NB4 (cell line): Measurements from ENCODE around the gene TUT1.

Experiments
- DNase-seq: peaks from one replicate; pipeline ENCODE4 v3.0.0; 2010; ENCODE audit warnings: low read depth
- H3K4me3 ChIP-seq: one replicate; pipeline ENCODE4 v1.5.1; 2011; ENCODE audit warnings: mild to moderate bottlenecking, low read depth, low read length, moderate library complexity
- CTCF ChIP-seq: IDR thresholded peaks from one replicate; pipeline ENCODE4 v1.5.1; 2012; ENCODE audit warnings: low read depth, low read length
- MAX ChIP-seq: IDR thresholded peaks from 2 replicates; pipeline ENCODE4 v1.6.1; 2011; ENCODE audit warnings: low read depth, low read length
- MYC ChIP-seq: IDR thresholded peaks from 2 replicates; pipeline ENCODE4 v1.6.1; 2011; ENCODE audit warnings: low read depth, low read length
- POLR2A ChIP-seq: IDR thresholded peaks from 2 replicates; pipeline ENCODE4 v1.6.1; 2011; ENCODE audit warnings: mild to moderate bottlenecking; ENCODE audit not compliant: insufficient read length; ENCODE audit errors: extremely low read depth

Gene TUT1

GRCh38 chr11:62559204-62559603 lies 32.1 kb downstream of the TUT1 start:
- no peak for TF ChIP-seq CTCF
- no peak for TF ChIP-seq MYC
- TF ChIP-seq POLR2A: no peak
- TF ChIP-seq MAX: no peak
- no peak overlapping the region for H3K4me3 ChIP-seq
- no peak for DNase-seq

GRCh38 chr11:62558669-62559068 lies 32.7 kb downstream of the TUT1 start:
- TF ChIP-seq MAX (no peak), POLR2A (peak; percentile 15)
- H3K4me3 ChIP-seq: no peak overlapping the region
- DNase-seq: no peak

- peak; percentile 86 for DNase-seq
- TF ChIP-seq MAX: no peak
- H3K4me3 ChIP-seq: peak overlapping the region; percentile 5
Observed at GRCh38 chr11:62556875-62557631, 34.3 kb downstream of the TUT1 start.

- peak overlapping the region; percentile 33 for H3K4me3 ChIP-seq
- TF ChIP-seq POLR2A (peak; percentile 19), CTCF (no peak), MAX (peak; percentile 97), MYC (peak; percentile 99)
- DNase-seq: peak; percentile 100
Observed at GRCh38 chr11:62556108-62556874, 35.0 kb downstream of the TUT1 start.

- TF ChIP-seq CTCF (no peak), MAX (no peak; the same call in 1 of the 2 replicates), MYC (peak; percentile 74; the same call in 1 of the 2 replicates), POLR2A (no peak)
- peak overlapping the region; percentile 33 for H3K4me3 ChIP-seq
- DNase-seq: peak; percentile 94
Observed at GRCh38 chr11:62555464-62556107, 35.7 kb downstream of the TUT1 start.

- DNase-seq: no peak
- TF ChIP-seq CTCF (no peak), MYC (no peak), MAX (no peak), POLR2A (no peak)
- no peak overlapping the region for H3K4me3 ChIP-seq
Observed at GRCh38 chr11:62554387-62555167, 36.7 kb downstream of the TUT1 start.
